Lung (tissue), 12 donors: Measurements from ENCODE around the gene SPRED2. TPM values are rescaled to one million over a fixed set of nuclear protein-coding genes. Genes with fewer than 3 reads are reported as not detected.
A peak's percentile ranks its signal among the peaks of the same experiment; 100 is the strongest.

Experiments
- ATAC-seq: fragments of 200-7000 bp; cut with Tn5 transposase; one replicate; pipeline ENCODE4 v1.9.1; 2020; ENCODE audit warnings: moderate number of reproducible peaks; ENCODE audit not compliant: insufficient read depth, low FRiP score
- DNase-seq, 3 donors: peaks; one replicate each; pipeline ENCODE4 v3.0.0-alpha.2; 2013 to 2017
- H3K27ac ChIP-seq, 2 donors: one replicate each; pipeline ENCODE4 v1.5.1; 2013; ENCODE audit warnings: mild to moderate bottlenecking in 2 of 2, moderate library complexity in 2 of 2, control low read depth in 1 of 2, inconsistent platforms in 1 of 2, low read depth in 1 of 2, low read length in 1 of 2
- H3K27me3 ChIP-seq, 3 donors: one replicate each; pipeline ENCODE4 v1.5.1; 2013; ENCODE audit warnings: low read length in 2 of 3; ENCODE audit not compliant: control insufficient read depth in 3 of 3, insufficient read depth in 3 of 3
- H3K36me3 ChIP-seq, 4 donors: one replicate each; pipeline ENCODE4 v1.5.1; 2013; ENCODE audit warnings: low read length in 4 of 4, mild to moderate bottlenecking in 1 of 4, moderate library complexity in 1 of 4; ENCODE audit not compliant: control insufficient read depth in 4 of 4, insufficient read depth in 4 of 4
- H3K4me1 ChIP-seq, 5 donors: one replicate each; pipeline ENCODE4 v1.5.1; 2013; ENCODE audit warnings: low read length in 5 of 5, mild to moderate bottlenecking in 2 of 5, moderate library complexity in 1 of 5; ENCODE audit not compliant: control insufficient read depth in 5 of 5, insufficient read depth in 5 of 5
- H3K4me3 ChIP-seq: one replicate; pipeline ENCODE4 v1.5.1; 2013; ENCODE audit warnings: mild to moderate bottlenecking, control low read depth, moderate library complexity
- H3K9ac ChIP-seq, 2 donors: one replicate each; pipeline ENCODE4 v1.5.1; 2013; ENCODE audit warnings: low read length in 2 of 2, control low read depth in 1 of 2; ENCODE audit not compliant: insufficient read depth in 1 of 2
- H3K9me3 ChIP-seq, 4 donors: one replicate each; pipeline ENCODE4 v1.5.1; 2013; ENCODE audit warnings: low read length in 3 of 4, mild to moderate bottlenecking in 1 of 4, moderate library complexity in 1 of 4; ENCODE audit not compliant: control insufficient read depth in 4 of 4, insufficient read depth in 3 of 4
- CTCF ChIP-seq: IDR thresholded peaks from 2 replicates; pipeline ENCODE4 v1.5.1; 2012; ENCODE audit warnings: mild to moderate bottlenecking; ENCODE audit errors: control extremely low read depth, extremely low read depth
- WGBS, 2 donors: extraction: QIAGEN DNeasy Blood & Tissue Kit; methylation state at CpG; one replicate each; pipeline ENCODE4 v1.1.7; 2013; 5-methylcytosine and 5-hydroxymethylcytosine counted together
- polyA plus RNA-seq, 2 donors: library from polyadenylated mRNA; stranded (reverse); fragments of 200-250 nt; gene quantifications; one replicate each; pipeline ENCODE4 v1.2.1, GENCODE V29; 2013
- total RNA-seq, 2 donors: library from RNA; depleted of rRNA in 1 of 2; stranded (reverse); fragments of >200 nt in 1 of 2; gene quantifications; one replicate each; pipeline ENCODE4 v1.2.1, GENCODE V29; 2014 to 2021
- donor health status: control.
- donor health status: control.
- donor health status: Bipolar disorder and iron deficiency.
- donor health status: healthy.
- donor health status: DM: yes; HTN: yes; CAD: no.

Gene SPRED2
- total and polyA plus RNA-seq, 4 donors: 11.7 to 36.4 (median 19.6) TPM

- WGBS, 2 donors: 5% methylated on average over 12 of the region's 12 CpGs
- no peaks in the 10 kb centered on the region for H3K36me3 ChIP-seq
- peak overlapping the region; percentile 46 to 58 for H3K9ac ChIP-seq
- TF ChIP-seq CTCF: no peak
- no peaks in the 10 kb centered on the region for H3K27me3 ChIP-seq
- ATAC-seq (no peak), DNase-seq (no peak)
- peaks cover 0 to 15% (median 0%) of the 10 kb centered on the region in 5 donors for H3K4me1 ChIP-seq
- peak overlapping the region; percentile 95 to 98 for H3K27ac ChIP-seq
- no peaks in the 10 kb centered on the region for H3K9me3 ChIP-seq
- H3K4me3 ChIP-seq: peak overlapping the region; percentile 34
These were observed 4.4 kb upstream of the SPRED2 start for GRCh38 chr2:65436824-65437221.

- 0% methylated on average over 50 to 65 of the region's 65 CpGs for WGBS, 2 donors
- ATAC-seq: peak; percentile 59
- Histone ChIP-seq H3K9ac (peak overlapping the region; percentile 58 to 88), H3K36me3 (no peaks in the 10 kb centered on the region), H3K4me1 (peaks cover 0 to 15% (median 0%) of the 10 kb centered on the region in 5 donors), H3K4me3 (peak overlapping the region; percentile 41), H3K27ac (peak overlapping the region; percentile 95 to 98), H3K27me3 (no peaks in the 10 kb centered on the region), H3K9me3 (no peaks in the 10 kb centered on the region)
- DNase-seq: peak; percentile 93 to 96 (median 95)
- no peak for TF ChIP-seq CTCF
These were observed 3.9 kb upstream of the SPRED2 start for GRCh38 chr2:65436169-65436823.

- 1% methylated on average over 31 to 42 of the region's 42 CpGs for WGBS, 2 donors
These were observed 3.3 kb upstream of the SPRED2 start for GRCh38 chr2:65435625-65436168.

More at GRCh38 chr2:65435625-65436168, 3.3 kb upstream of the SPRED2 start:
- peak; percentile 42 for ATAC-seq
- Histone ChIP-seq H3K9ac (peak overlapping the region; percentile 82 to 88), H3K36me3 (no peaks in the 10 kb centered on the region), H3K9me3 (no peaks in the 10 kb centered on the region), H3K4me3 (peak overlapping the region; percentile 41), H3K4me1 (peaks cover 0 to 15% (median 0%) of the 10 kb centered on the region in 5 donors), H3K27ac (peak overlapping the region; percentile 95 to 98), H3K27me3 (no peaks in the 10 kb centered on the region)
- no peak for TF ChIP-seq CTCF
- peak; percentile 92 to 94 (median 93) for DNase-seq
